Brain microvascular endothelial cell (primary cell): ENCODE data around the gene CDH22.

ENCODE experiments used
- DNase-seq: peaks from one replicate; pipeline ENCODE4 v3.0.0-alpha.2; 2020
- H3K27ac ChIP-seq: fragments of 250-450 bp; sonication (Bioruptor Pico); 2 replicates; pipeline ENCODE4 v1.5.1; 2020; ENCODE audit warnings: mild to moderate bottlenecking, moderate library complexity
- H3K27me3 ChIP-seq: fragments of 250-450 bp; sonication (Bioruptor Pico); replicated peaks from 2 replicates; pipeline ENCODE4 v1.5.1; 2020; ENCODE audit warnings: mild to moderate bottlenecking
- H3K36me3 ChIP-seq: fragments of 250-450 bp; sonication (Bioruptor Pico); replicated peaks from 2 replicates; pipeline ENCODE4 v1.5.1; 2020; ENCODE audit warnings: mild to moderate bottlenecking
- H3K4me3 ChIP-seq: 2 replicates; pipeline ENCODE4 v1.5.1; 2011; ENCODE audit warnings: low read depth, mild to moderate bottlenecking, control low read depth, low read length, moderate library complexity
- CTCF ChIP-seq: IDR thresholded peaks from 2 replicates; pipeline ENCODE4 v1.5.1; 2011; ENCODE audit warnings: low read depth, mild to moderate bottlenecking, moderate library complexity, low read length, control low read depth, inconsistent platforms; ENCODE audit errors: missing control alignments
- in situ Hi-C: cut with HindIII; loops from 2 replicates; pipeline ENCODE4 v1.10.0; 2017; ENCODE audit warnings: low sequenced_read_pairs, low pct_ligation_motif_present

The CDH22 gene

GRCh38 chr20:46261456-46262253, 46.6 kb downstream of the CDH22 start:
- TF ChIP-seq CTCF, result no peak
- H3K36me3 ChIP-seq, result no peaks in the 10 kb centered on the region
- H3K27ac ChIP-seq, result no peak overlapping the region
- no peak overlapping the region for H3K4me3 ChIP-seq
- in situ Hi-C loops, result no loop called here
- H3K27me3 ChIP-seq, result peaks cover 1% of the 10 kb centered on the region
- DNase-seq, result no peak

GRCh38 chr20:46260936-46261454, 47.3 kb downstream of the CDH22 start:
- Histone ChIP-seq H3K4me3 (no peak overlapping the region), H3K36me3 (no peaks in the 10 kb centered on the region), H3K27ac (no peak overlapping the region), H3K27me3 (peaks cover 1% of the 10 kb centered on the region)
- TF ChIP-seq CTCF, result no peak
- in situ Hi-C loops, result no loop called here
- DNase-seq, result no peak

- no peak for TF ChIP-seq CTCF
- in situ Hi-C loops, result no loop called here
- no peak overlapping the region for H3K27ac ChIP-seq
- H3K36me3 ChIP-seq, result no peaks in the 10 kb centered on the region
- no peak overlapping the region for H3K4me3 ChIP-seq
- peaks cover 1% of the 10 kb centered on the region for H3K27me3 ChIP-seq
- no peak for DNase-seq
Observed at GRCh38 chr20:46260480-46260879, 47.8 kb downstream of the CDH22 start.

GRCh38 chr20:46259260-46259859, 48.9 kb downstream of the CDH22 start:
- H3K4me3 ChIP-seq, result no peak overlapping the region
- DNase-seq, result no peak
- H3K27ac ChIP-seq, result no peak overlapping the region
- in situ Hi-C loops, result no loop called here
- TF ChIP-seq CTCF, result no peak
- H3K36me3 ChIP-seq, result no peaks in the 10 kb centered on the region
- H3K27me3 ChIP-seq, result peaks cover 1% of the 10 kb centered on the region

GRCh38 chr20:46257887-46258286, 50.4 kb downstream of the CDH22 start:
- in situ Hi-C loops, result no loop called here
- TF ChIP-seq CTCF, result no peak

More at GRCh38 chr20:46257887-46258286, 50.4 kb downstream of the CDH22 start:
- Histone ChIP-seq H3K36me3 (no peaks in the 10 kb centered on the region), H3K4me3 (no peak overlapping the region), H3K27me3 (peaks cover 6% of the 10 kb centered on the region), H3K27ac (no peak overlapping the region)
- DNase-seq, result no peak
